Left ventricle myocardium superior (tissue), 1 donor: ENCODE results near the gene SMARCC1. TPM values are rescaled to one million over a fixed set of nuclear protein-coding genes. Genes with fewer than 3 reads are reported as not detected.
"Not testable (repeated sequence)": the region's sequence is repeated elsewhere in the genome, so short reads cannot be mapped to it uniquely, and the experiment has no call there.

Source experiments
- ATAC-seq: fragments of 200-7000 bp; cut with Tn5 transposase; one replicate; pipeline ENCODE4 v1.9.1; 2020; ENCODE audit warnings: mild to moderate bottlenecking, moderate library complexity
- DNase-seq: peaks from one replicate; pipeline ENCODE4 v3.0.0-alpha.2; 2020
- intact Hi-C: fragments of 100-400 bp; cut with micrococcal nuclease; formaldehyde crosslinking; loops from one replicate; pipeline ENCODE4 v1.11.0; 2022
- total RNA-seq: library from RNA; stranded (reverse); fragmentation: NEBNext Ultra II Directional; extraction: Animal tissue kit (Norgen Biotek cat#: 25700); gene quantifications from one replicate; pipeline ENCODE4 v1.2.1, GENCODE V29; 2021
- donor health status: DM: no; HTN: yes; CAD: no; lungs with severe emphysema.

The SMARCC1 gene
- total RNA-seq, 1 donor from 2014 or later = 27.0 TPM

- DNase-seq (peak; percentile 83), ATAC-seq (peak; percentile 64)
- intact Hi-C loops = no loop called here
These were observed 680 bp downstream of the SMARCC1 start for GRCh38 chr3:47780741-47781684.

GRCh38 chr3:47778746-47779145 is 2.9 kb downstream of the SMARCC1 start:
- no peak for DNase-seq
- intact Hi-C loops = no loop called here
- no peak for ATAC-seq

- intact Hi-C loops = no loop called here
- no peak for DNase-seq
- ATAC-seq = no peak
These were observed 8.9 kb downstream of the SMARCC1 start for GRCh38 chr3:47772788-47773187.

- intact Hi-C loops = no loop called here
- no peak for ATAC-seq
- no peak for DNase-seq
These were observed 9.6 kb downstream of the SMARCC1 start for GRCh38 chr3:47772047-47772446.

- ATAC-seq (no peak), DNase-seq (no peak)
- intact Hi-C loops = no loop called here
These were observed 15.5 kb downstream of the SMARCC1 start for GRCh38 chr3:47766186-47766585.

DNA sequence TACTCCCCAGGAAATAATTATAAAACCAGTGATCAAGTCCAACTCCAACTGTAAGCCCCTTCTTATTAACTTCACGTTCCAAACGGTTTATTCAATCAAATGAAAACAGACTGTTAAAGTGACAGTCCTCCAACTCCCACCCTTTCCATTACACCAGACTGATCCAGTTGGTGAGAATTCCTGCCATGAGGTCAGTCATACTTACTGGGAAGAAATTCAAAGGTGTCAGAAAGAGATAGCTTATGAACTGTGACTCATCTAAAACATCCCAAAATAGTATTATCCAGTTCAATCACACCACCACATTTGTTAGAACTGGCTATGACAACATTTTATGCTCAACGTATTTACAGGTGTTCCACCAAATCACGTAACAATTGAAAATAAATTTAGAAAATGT is 19.5 kb downstream of the SMARCC1 start:
- intact Hi-C loops = no loop called here
- no peak for DNase-seq
- peak; percentile 64 for ATAC-seq

DNA sequence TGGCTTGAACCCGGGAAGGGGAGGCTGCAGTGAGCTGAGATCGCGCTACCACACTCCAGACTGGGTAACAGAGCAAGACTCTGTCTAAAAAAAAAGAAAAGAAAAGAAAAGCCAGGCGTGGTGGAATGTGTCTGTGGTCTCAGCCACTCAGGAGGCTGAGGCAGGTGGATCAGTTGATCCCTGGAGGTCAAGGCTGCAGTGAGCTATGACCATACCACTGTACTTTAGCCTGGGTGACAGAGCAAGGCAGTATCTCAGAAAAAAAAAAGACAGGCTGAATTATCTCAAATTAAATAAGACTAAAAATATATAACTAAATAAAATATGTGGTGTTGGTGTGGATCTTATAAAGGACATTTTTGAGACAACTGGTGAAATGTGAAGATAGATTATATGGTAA is 20.6 kb downstream of the SMARCC1 start:
- intact Hi-C loops = no loop called here
- DNase-seq = no peak
- ATAC-seq = no peak

DNA sequence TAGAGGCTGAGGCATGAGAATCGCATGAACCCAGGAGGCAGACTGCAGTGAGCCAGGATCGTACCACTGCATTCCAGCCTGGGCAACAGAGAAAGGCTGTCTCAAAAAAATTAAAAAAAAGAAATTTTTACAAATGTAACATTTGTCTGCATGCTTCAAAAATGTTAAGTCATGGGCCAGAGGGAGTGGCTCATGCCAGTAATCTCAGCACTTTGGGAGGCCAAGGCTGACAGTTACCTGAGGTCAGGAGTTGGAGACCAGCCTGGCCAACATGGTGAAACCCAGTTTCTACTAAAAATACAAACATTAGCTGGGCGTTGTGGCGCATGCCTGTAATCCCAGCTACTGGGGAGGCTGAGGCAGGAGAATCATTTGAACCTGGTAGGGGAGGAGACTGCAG is 21.5 kb downstream of the SMARCC1 start:
- DNase-seq, intact Hi-C loops, ATAC-seq: not testable (repeated sequence)

DNA sequence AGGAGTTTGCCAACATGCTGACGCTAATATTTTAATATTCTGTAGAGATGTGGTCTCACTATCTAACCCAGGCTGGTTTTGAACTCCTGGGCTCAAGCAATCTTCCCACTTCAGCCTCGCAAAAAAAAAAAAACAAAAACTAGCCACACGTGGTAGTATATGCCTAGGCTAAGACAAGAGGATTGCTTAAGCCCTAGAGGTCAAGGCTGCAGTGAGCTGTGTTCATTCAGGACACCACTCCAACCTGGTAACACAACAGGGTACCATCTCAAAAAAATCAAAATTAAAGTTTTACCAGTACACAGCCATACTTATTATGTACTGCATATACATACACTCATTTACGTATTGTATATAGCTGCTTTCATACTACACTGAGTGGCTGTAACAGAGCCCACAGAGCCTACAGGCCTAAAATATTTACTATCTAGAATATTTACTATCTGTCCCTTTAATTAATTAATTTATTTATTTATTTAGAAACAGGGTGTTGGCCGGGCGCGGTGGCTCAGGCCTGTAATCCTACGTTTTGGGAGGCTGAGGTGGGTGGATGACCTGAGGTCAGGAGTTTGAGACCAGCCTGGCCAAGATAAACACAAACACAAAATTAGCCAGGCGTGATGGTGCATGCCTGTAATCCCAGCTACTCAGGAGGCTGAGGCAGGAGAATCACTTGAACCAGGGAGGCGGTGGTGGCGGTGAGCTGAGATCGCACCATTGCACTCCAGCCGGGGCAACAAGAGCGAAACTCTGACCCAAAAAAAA is 23.2 kb downstream of the SMARCC1 start:
- intact Hi-C loops = no loop called here
- no peak for DNase-seq
- ATAC-seq = no peak

DNA sequence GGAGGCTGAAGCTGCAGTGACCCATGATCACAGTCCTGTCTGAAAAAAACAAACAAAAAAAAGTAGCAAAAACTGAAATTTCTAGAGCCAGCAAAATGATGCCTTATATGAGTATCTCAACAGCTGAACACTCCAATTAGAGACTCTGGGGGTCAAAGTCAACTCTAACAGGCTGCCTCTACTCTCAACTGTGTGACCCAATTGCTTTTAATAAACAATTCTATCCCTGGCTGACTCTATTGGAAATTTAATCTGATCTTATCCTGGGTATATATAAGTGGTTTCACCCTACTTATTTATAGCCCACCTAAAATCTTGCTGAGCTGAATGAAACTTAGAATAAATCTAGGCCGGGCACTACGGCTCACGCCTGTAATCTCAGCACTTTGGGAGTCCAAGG is 29.0 kb downstream of the SMARCC1 start:
- ATAC-seq = no peak
- intact Hi-C loops = no loop called here
- no peak for DNase-seq

GRCh38 chr3:47750811-47751354 is 30.8 kb downstream of the SMARCC1 start:
- ATAC-seq, intact Hi-C loops, DNase-seq: not testable (repeated sequence)

- ATAC-seq (no peak), DNase-seq (no peak)
- intact Hi-C loops = no loop called here
These were observed 34.1 kb downstream of the SMARCC1 start for GRCh38 chr3:47747558-47747957.

GRCh38 chr3:47746264-47746663 is 35.4 kb downstream of the SMARCC1 start:
- no peak for ATAC-seq

GRCh38 chr3:47743855-47744254 is 37.8 kb downstream of the SMARCC1 start:
- intact Hi-C loops = no loop called here
- DNase-seq (no peak), ATAC-seq (peak; percentile 63)

More at GRCh38 chr3:47746264-47746663, 35.4 kb downstream of the SMARCC1 start:
- no peak for DNase-seq
- intact Hi-C loops = no loop called here

GRCh38 chr3:47743352-47743751 is 38.3 kb downstream of the SMARCC1 start:
- DNase-seq, intact Hi-C loops, ATAC-seq: not testable (repeated sequence)

DNA sequence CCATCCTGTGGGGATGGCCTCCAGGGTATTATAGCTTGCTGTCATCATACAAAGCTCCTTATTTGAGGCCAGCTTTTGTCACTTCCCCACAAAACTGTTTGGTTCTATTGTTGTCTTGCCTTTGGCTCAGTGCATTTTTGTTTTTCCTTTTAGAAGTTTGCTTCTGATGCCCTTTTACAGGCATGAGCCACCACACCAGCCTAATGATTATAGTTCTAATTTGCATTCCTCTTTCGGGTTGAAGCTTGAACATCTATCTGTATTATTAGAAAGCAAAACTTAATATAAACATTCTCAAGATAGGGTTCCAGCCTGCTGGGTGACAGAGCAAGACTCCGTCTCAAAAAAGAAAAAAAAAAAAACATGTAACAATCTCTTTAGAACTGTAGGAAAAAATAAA is 39.8 kb downstream of the SMARCC1 start:
- intact Hi-C loops = no loop called here
- ATAC-seq (no peak), DNase-seq (no peak)

DNA sequence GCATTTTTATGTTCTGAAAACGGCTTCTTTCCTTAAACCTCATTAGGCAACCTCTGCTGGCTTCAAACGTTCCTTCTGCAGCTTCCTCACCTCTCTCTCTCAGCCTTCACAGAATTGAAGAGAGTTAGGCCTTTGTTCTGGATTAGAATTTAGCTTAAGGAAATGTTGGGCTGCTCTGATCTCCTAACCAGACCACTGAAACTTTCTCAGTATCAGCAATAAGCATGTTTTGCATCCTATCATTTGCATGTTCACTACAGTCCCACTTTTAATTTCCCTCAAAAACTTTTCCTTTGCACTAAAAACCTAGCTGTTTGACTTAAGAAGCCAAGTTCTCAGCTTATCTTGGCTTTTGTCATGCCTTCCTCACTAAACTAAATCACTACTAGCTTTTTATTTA is 49.5 kb downstream of the SMARCC1 start:
- intact Hi-C loops = no loop called here
- no peak for ATAC-seq

DNA sequence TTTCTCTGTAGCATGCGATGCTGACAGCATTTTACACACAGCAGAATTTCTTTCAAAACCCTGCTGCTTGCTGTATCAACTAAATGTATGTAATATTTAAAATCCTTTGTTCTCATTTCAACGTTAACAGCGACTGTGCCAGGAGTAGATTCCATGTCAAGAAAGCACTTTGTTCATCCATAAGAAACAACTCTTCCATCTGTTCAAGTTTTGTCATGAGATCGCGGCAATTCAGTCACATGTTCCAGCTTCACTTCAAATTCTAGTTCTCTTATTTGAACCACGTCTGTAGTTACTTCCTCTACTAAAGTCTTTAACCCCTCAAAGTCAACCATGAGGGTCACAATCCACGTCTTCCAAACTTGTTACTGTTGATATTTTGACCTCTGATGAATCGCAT is 50.6 kb downstream of the SMARCC1 start:
- DNase-seq (no peak), ATAC-seq (no peak)
- intact Hi-C loops = no loop called here

More for the DNA sequence above, 49.5 kb downstream of the SMARCC1 start:
- DNase-seq = no peak

DNA sequence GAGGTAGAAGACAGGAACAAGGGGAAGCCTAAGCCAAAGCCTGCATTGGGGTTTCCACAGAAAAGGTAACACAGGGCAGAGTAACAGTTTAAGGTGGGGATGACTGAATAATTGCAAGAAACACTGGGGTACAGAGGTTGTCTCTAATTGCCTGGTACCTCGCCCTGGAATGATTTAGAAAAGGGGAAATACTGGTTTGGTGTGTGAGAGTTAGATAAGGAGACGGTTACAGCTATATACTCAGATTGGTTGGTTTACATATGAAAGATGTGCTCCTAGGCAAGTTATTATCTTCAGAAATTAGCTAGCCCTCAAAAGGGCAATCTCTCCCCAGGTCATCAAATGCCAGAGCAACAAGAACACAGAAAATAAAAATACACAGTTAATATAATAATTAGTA is 58.8 kb downstream of the SMARCC1 start:
- ATAC-seq = no peak
- no peak for DNase-seq

DNA sequence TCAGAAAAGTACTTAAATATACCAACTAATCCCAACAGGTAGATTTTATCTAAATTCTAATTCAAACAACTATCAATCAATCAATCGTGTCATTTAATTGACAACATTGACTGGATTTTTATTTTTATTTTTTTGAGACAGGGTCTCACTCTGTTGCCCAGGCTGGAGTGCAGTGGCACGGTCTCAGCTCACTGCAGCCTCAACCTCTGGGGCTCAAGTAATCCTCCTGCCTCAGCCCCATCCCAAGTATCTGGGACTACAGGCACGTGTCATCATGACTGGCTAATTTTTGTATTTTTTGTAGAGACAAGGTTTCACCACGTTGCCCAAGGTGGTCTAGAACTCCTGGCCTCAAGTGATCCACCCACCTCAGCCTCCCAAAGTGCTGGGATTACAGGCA is 64.2 kb downstream of the SMARCC1 start:
- DNase-seq, ATAC-seq, intact Hi-C loops: not testable (repeated sequence)

More for the DNA sequence above, 58.8 kb downstream of the SMARCC1 start:
- intact Hi-C loops = no loop called here
